Subcutaneous adipose tissue (tissue), 4 donors: Measurements from ENCODE around the gene CAMTA1. TPM values are rescaled to one million over a fixed set of nuclear protein-coding genes. Genes with fewer than 3 reads are reported as not detected.

Source experiments
- total RNA-seq, 4 donors: library from RNA; depleted of rRNA; stranded (reverse); fragments of >200 nt; gene quantifications; one replicate each; pipeline ENCODE4 v1.1.0, GENCODE V29; 2016
- TF ChIP-seq, protein P1 (sequence below): fragments of 450-650 bp; IDR thresholded peaks from one replicate; pipeline ENCODE4 v1.5.1; 2016; ENCODE audit warnings: low read depth, mild to moderate bottlenecking, control low read depth, antibody characterized with exemption, moderate library complexity

Gene CAMTA1
- total RNA-seq, 4 donors from 2014 or later: 58.6 to 82.5 (median 78.0) TPM

DNA sequence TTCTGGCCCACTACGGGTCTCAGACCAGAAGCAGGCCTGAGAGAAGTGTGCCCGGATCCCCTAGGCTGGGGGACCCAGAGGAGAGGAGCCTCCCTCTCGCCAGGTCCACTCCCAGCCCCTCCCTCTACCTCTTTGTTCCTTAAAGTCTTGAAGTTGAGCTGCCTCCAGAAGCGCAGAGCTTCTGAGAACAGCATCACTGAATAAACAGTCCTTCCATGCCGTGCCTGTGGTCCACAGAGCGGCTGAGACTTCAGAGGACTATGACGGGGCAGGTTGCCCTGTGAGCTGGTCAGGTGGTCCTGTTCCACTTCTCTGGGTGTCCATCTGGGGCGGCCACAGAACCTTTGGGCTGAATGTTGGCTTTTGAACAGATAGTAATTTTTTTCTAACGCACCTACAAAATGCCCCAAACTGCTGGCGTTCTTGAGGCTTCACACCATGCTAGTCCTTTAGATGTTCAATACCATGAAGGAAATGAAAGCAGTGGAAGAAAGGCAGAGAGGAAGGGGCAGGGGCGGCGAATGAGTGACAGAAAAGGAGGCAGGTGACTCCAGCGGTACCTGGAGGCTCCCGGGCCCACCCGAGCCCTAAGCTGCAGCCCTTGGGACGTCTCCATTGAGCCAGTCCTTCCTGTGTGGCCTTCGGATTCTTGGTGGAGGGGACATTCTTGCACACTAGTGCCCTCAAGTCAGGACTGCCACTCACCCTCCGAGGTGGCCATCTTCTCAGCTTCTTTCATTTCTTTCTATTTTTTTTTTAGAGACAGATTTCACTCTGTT, 746.5 kb downstream of the CAMTA1 start:
- TF ChIP-seq, protein P1, sequence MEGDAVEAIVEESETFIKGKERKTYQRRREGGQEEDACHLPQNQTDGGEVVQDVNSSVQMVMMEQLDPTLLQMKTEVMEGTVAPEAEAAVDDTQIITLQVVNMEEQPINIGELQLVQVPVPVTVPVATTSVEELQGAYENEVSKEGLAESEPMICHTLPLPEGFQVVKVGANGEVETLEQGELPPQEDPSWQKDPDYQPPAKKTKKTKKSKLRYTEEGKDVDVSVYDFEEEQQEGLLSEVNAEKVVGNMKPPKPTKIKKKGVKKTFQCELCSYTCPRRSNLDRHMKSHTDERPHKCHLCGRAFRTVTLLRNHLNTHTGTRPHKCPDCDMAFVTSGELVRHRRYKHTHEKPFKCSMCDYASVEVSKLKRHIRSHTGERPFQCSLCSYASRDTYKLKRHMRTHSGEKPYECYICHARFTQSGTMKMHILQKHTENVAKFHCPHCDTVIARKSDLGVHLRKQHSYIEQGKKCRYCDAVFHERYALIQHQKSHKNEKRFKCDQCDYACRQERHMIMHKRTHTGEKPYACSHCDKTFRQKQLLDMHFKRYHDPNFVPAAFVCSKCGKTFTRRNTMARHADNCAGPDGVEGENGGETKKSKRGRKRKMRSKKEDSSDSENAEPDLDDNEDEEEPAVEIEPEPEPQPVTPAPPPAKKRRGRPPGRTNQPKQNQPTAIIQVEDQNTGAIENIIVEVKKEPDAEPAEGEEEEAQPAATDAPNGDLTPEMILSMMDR: no peak

DNA sequence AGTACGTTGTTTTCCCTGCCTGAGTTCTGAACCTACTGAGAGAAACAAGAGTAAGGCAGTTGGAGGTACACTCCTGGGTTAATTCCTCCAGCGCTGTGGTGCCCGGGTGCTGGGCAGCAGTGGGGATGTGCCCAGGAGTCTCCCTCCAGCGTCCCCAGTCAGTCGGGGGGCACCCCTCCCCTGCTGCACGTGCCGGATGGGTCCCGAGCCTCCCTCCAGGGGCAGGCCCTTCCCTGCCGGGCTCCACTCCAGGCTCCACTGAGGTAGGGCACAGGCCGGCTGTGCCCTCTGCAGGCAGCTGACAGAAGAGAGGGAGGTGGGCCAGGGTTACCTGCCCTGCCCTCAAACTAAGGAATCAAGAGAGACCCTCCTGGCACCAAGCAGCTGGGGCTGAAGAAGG, 747.8 kb downstream of the CAMTA1 start:
- TF ChIP-seq, protein P1: no peak

DNA sequence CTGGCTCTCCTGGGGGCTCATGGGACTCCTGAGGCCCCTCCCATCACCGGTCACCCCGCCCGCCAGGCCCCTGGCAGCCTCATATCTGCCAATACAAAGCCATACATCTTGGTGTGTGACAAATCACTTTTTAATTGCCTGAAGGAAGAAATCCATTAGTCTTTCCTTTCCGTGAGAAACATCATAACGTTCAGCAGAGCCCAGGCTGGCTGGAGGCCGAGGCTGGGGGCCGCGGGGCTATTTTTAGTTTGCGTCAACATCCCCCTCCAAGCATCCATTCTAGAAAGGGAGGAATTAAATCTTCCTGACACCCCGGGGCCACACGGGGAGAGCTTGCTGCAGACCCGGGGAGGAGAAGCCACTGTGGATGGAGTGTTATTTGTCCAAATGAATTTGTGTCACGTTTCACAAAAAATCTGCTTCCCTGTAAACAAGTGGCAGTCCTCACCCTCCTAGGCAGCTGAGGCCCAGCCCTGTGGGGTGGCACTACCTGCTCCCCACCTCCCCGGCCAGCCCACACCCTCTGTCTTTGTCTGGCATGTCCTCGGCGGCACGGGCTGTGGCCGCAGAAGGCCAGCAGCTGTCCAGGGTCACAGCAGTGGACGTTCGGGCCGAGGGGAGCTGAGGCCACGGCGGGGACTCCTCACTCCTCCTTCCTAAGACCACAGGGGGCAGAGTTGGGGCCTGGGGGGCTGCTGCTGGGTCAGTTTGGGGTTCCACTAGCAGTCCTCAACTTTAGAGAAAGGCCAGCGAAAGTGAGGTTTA, 749.0 kb downstream of the CAMTA1 start:
- TF ChIP-seq, protein P1: no peak

DNA sequence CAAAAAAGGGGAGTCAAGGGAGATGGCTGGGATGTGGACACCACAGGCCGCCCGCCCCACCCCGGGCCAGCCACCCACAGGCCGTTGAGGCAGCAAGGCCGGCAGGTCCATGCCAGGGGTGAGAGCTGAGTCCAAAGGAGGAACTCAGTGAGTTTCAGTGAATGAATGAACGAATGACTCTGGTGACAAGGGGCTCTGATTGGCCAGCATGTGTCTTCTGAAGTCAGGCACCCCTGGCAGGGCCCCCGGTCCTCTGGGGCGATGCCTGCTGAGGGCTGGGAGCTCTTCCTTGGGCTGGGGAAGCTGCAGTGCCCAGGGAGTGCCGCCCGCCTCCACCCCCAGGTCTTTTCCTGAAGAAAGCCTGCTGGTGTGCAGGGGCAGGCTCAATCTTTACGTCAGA, 749.8 kb downstream of the CAMTA1 start:
- TF ChIP-seq, protein P1: no peak

DNA sequence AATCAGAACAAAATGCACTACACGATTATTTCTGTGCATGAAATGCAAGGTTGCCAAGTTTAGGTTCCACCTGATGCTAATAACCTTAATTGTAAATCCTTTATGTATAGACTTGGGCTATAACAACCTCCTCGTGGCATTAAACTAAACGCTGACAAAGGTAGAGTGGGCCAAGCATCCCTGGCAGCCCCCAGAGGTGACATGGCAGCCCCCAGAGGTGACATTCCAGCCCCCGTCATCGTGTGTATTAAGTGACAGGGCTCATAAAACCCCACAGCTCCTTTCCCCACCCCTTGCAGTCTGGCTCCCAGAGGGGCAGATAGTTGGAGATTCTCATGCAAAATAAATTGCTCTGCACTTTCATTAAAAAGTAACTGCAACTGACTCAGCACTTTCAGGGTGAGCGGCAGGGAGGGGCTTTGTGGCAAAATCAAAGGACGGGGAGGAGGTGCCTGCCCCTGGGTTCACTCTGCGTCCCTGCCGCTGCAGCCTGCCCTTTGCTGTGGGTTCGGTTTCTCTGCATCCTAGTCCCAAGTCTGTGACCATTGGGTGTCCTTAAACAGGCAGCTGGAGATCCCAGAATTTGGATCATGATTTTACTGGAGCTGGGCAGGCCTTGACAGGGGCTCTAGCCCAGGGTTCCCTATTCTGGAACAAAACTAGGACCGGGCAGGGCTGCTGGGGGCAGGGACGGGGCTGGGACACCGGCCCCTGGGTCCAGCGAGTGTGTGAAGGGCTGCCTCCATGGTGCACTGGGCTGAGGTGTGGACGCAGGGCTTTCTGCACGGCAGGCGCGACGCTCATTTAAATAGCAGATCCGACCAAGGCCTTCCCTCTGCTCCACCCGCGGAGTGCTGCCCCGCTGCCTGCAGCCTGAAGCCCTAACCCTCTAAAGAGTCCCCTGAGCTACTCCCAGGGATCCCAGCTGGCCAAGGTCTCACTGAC, 751.0 kb downstream of the CAMTA1 start:
- TF ChIP-seq, protein P1: no peak

DNA sequence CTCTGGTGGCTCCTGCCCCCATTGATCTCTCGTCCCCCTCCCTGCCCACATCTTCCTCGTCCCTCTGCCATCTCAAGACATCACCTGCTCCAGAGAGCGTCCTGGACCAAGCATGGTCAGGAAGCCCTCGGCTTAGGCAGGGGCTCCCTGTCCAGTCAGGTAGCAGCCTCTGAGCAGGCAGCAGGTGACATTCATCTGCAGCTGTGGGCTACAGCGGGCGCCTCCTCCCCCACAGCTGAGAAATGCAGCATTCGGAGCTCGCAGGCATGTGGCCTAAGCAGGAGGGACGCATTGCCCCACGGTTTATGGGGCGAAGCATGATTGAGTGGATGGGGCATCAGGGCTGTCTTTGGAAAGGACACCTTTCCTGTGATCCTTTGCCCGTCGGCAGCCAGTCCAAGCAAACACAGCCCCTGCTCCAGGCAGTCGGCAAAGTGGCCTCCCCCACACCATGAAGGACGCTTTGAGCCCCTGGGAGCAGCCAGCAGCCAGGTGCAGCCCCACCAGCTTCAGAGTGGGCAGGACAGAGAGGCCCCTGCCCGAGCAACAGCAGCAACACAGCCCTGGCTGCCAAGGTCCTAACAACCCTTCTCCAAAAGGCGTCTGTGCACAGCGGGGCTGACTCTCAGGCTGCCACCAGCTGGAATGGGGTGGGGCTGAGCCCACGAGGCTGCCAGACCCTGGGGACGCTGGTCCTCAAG, 751.8 kb downstream of the CAMTA1 start:
- TF ChIP-seq, protein P1: no peak
